ENCODE measurements around the gene ZNF324. TPM values are rescaled to one million over a fixed set of nuclear protein-coding genes. Genes with fewer than 3 reads are reported as not detected.

Gene ZNF324
- total RNA-seq (ENCODE audit: low replicate concordance): 12.6 and 16.7 TPM in 2 replicates

GRCh38 chr19:58466760-58467589 is at the start of gene ZNF324:
Gene ZNF324, plus strand, starts transcription at chr19:58467080. Its CDS starts 2,106 bp downstream, at chr19:58469186.

GRCh38 chr19:58439576-58440554 is 27.0 kb upstream of the ZNF324 start, which contains the start of gene ZNF132:
Gene ZNF132, minus strand, starts transcription at chr19:58440153. Its CDS starts 332 bp downstream, at chr19:58439821.

DNA sequence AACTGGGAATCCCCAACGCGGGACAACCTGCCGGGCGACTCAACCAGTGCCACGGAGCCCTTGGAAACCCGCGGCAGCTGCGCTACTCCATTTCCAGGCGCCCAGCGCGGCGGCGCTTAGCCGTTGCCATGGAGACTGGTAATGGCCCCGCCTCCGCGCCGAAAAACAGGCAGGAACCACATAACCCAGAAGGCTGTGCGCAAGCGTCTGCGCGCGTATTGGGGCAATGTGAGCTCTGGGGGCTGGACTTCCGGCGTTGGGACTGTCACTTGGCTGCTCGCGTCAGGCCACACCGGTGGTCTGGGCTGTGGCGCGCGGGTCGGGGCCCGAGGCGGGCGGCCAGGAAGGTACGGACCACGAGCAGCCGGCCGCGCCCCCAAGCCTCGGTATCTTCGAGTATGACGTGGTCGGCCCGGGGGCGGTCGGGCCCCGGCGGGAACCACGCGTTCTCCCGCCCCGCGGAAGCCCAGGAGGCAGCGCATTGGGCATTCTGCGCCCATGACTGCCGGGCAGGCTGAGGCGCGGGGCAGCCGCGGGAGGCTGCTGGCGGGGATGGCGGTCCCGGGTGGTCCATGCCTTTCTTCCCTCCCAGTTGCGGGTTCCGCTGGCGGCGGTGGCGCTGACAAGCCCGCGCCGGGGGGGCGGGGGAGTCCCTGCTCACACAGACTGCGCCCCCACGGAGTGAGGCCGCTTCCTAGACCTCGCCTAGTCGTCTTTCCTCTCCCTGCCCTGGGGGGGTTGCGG is 15.3 kb upstream of the ZNF324 start, which contains the start of gene ZNF324B:
Gene ZNF324B (plus strand): TSS at position 265 of the 744 bp plus-strand sequence. CDS start 2,080 bp downstream, outside the sequence.

DNA sequence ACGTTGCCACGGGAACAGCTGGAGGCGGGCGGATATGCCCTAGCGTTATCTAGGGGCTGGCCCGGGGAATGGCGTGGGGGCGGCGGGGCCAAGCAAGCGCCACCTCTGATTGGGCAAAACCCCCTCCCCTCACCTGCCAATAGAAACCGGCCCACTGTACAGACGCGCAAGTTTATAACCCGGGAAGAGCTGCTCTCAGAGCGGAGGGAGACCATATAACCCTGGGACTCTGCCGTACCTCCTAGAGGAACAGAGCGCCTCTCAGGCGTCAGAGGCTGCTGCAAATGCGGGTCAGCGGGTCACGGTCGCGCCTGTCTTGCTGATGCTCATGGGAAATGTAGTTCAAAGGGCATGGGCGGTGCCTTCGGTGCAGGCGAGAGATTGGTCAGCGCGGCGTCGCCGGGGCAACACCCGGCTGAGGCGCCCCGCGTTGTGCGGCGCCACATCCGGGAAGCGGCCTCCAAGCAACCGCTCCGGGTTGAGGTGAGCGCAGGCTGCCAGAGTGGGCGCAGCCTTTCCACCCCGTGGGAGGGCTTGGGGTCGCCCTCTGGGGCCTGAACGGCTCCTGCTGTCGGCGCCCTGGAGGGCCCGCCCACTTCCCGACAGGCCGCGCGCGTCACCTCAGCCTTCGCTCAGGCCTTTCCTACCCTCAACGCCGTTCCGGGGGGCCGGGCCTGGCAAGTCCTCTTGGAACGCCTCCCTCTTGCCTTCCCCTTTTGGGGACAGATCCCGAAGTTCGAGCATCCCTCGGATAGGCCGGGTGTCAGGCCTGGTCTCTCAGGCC is 9.0 kb downstream of the ZNF324 start, which contains the start of gene ZNF446:
Gene ZNF446 (plus strand): TSS at position 639 of the 784 bp plus-strand sequence. CDS start 867 bp downstream, outside the sequence.

GRCh38 chr19:58511353-58512208 is 44.7 kb downstream of the ZNF324 start, which contains the start of gene SLC27A5:
Gene SLC27A5, minus strand, starts transcription at chr19:58511992. Its CDS starts 37 bp downstream, at chr19:58511955.

DNA sequence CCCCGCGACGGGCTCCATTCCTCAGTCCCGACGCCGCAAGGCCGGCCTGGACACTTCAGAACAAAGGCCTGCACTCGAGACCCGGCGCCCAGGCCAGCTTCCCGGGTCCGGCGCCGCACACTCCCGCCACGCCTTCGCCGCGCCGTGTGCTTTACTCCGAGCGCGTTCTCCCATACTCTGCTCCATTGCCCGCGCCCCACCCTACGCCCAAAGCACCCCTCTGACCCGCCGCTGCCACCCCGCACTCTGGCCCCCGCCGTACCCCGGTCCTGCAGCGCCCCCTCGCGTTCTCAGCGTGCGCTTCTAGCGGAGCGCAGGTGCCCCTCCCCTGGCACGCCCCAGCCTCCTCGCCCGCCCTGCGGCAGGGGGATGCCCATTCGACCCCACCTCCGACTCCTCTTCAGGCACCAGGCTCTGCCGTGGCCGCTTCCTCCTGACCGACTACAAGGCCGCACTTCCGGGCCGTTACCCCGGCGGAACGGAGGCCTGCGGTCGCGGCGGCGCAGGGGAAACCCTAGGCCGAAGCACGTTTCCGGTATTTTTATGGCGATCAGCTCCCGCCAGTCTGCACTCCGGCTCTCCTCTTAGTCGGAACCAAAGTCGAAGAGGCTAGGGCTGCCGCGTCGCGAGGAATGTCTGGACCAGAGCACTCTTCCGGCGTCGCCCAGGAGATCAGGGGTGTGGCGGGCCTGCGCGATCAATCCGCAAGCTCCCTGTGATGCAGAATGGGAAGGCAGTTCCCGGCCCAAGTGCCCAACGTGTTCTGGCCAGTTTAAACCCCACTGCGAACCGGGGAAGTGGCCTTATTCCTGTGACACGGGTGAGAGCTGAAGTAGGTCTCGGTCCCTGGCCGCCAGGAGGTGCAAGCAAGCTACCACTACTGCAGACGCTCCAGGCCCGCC is 52.7 kb downstream of the ZNF324 start, which contains the start of gene ZBTB45:
Gene ZBTB45 (minus strand): TSS at position 456 of the 902 bp plus-strand sequence. CDS start 2,137 bp downstream, outside the sequence.

Other genes starting within 250 kb of the ZNF324 start
- gene ZNF544, start 238.2 kb upstream of the ZNF324 start, total RNA-seq (ENCODE audit: low replicate concordance): 13.8 and 29.7 TPM in 2 replicates
- 1.6 and 2.6 TPM in 2 replicates for gene ZNF8, start 188.1 kb upstream of the ZNF324 start, total RNA-seq (ENCODE audit: low replicate concordance)
- 25.6 and 28.2 TPM in 2 replicates for gene ERVK3-1, start 161.7 kb upstream of the ZNF324 start, total RNA-seq (ENCODE audit: low replicate concordance)
- gene ZSCAN22, start 140.1 kb upstream of the ZNF324 start, total RNA-seq (ENCODE audit: low replicate concordance): 2.0 and 2.3 TPM in 2 replicates
- 16.8 and 28.1 TPM in 2 replicates for gene A1BG, start 113.6 kb upstream of the ZNF324 start, total RNA-seq (ENCODE audit: low replicate concordance)
- gene ZNF497, start 104.3 kb upstream of the ZNF324 start, total RNA-seq (ENCODE audit: low replicate concordance): 0.68 and 1.4 TPM in 2 replicates
- gene ZNF837, start 86.0 kb upstream of the ZNF324 start, total RNA-seq (ENCODE audit: low replicate concordance): 0.35 and 2.0 TPM in 2 replicates
- gene RPS5, start 79.8 kb upstream of the ZNF324 start, total RNA-seq (ENCODE audit: low replicate concordance): 3,343 and 4,752 TPM in 2 replicates
- gene RNF225, start 71.4 kb upstream of the ZNF324 start, total RNA-seq (ENCODE audit: low replicate concordance): 0.15 TPM in 1 of 2 replicates, not detected in the other
- 8.5 and 19.1 TPM in 2 replicates for gene ZNF584, start 58.4 kb upstream of the ZNF324 start, total RNA-seq (ENCODE audit: low replicate concordance)
- 5.9 and 8.3 TPM in 2 replicates for gene ZNF132, start 26.9 kb upstream of the ZNF324 start, total RNA-seq (ENCODE audit: low replicate concordance)
- gene ZNF324B, start 15.5 kb upstream of the ZNF324 start, total RNA-seq (ENCODE audit: low replicate concordance): 8.3 and 16.8 TPM in 2 replicates
- 4.0 and 6.1 TPM in 2 replicates for gene ZNF446, start 9.3 kb downstream of the ZNF324 start, total RNA-seq (ENCODE audit: low replicate concordance)
- gene SLC27A5, start 44.9 kb downstream of the ZNF324 start, total RNA-seq (ENCODE audit: low replicate concordance): 13.1 and 24.8 TPM in 2 replicates
- gene ZBTB45, start 52.7 kb downstream of the ZNF324 start, total RNA-seq (ENCODE audit: low replicate concordance): 5.0 and 5.4 TPM in 2 replicates
- 368 and 427 TPM in 2 replicates for gene TRIM28, start 77.0 kb downstream of the ZNF324 start, total RNA-seq (ENCODE audit: low replicate concordance)
- 182 and 214 TPM in 2 replicates for gene CHMP2A, start 88.0 kb downstream of the ZNF324 start, total RNA-seq (ENCODE audit: low replicate concordance)
- gene UBE2M, start 91.5 kb downstream of the ZNF324 start, total RNA-seq (ENCODE audit: low replicate concordance): 95.1 and 115 TPM in 2 replicates
- 9.5 and 15.8 TPM in 2 replicates for gene MZF1, start 106.3 kb downstream of the ZNF324 start, total RNA-seq (ENCODE audit: low replicate concordance)